Stromal cell of bone marrow (primary cell): Measurements from ENCODE around the gene RASAL3.

Experiments
- DNase-seq: peaks from one replicate; pipeline ENCODE4 v3.0.0-alpha.2; 2012; ENCODE audit warnings: low read depth

The RASAL3 gene

GRCh38 chr19:15436012-15436825 is 28.1 kb downstream of the RASAL3 start:
- DNase-seq, result no peak

DNA sequence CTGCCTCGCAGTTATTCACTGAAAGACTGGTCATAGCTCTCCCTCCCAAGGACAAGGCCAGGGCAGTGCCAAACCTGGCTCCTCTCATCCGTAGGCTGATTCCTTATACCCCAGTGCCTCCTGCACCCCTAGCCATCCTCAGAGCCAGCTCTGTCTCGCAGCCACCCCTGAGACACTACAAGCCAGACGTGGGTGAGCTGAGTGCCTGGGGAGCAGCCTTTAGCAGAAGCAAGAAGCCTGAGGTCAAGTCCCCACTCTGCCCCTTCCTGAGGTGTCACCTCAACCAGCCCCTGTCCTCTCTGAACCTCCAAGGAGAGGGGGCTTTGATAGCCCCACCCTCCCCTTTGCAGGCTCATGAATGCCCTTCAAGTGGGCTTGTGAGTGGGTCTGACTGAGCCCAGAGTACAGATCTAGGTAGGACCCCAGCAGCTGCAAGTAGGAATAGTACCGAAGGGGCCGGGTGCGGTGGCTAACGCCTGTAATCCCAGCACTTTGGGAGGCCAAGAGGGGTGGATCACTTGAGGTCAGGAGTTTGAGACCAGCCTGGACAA is 30.8 kb downstream of the RASAL3 start:
- no peak for DNase-seq

DNA sequence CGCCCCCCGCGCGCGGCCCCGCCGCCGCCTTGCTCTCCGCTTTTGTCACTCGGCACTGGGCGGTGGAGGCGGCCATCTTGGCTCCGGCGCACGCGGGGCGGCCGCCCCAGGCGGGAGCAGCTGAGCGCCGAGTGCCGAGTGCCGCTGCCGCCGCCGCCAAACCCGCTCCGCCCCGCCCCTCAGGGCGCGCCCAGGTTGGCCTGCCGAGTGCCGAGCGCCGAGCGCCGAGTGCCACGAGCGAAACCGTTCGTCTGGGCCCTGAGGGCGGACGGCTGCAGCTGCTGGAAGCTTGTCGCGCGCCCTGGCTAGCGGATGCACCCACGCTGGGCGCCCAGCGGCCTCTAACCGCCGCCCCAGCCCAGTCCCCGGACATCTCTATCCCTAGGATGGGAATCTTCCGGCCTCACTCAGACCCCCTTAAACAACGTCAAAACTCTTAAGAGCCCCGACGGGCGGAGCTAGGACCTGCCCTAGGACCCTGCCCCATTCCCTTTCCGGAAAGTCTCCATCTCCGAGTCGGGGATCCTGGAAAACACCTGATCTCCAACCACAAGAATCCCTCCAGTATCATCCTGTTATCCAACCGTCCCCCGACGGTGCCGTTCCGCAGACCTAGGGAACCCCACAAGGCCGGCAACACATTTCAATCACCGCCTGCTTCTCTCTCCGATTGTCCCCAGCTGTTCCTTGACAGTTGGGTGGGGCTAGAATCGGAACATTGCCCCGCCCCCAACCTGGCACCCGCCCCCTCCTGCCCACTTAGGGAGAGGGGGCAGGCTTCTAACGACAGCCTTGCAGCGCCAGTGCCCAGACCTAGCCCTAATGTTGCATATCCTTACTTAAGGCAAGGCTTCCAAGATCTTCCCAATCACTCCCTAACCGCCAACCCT is 31.5 kb downstream of the RASAL3 start:
- DNase-seq, result peak; percentile 85

GRCh38 chr19:15432018-15432494 is 32.3 kb downstream of the RASAL3 start:
- no peak for DNase-seq

DNA sequence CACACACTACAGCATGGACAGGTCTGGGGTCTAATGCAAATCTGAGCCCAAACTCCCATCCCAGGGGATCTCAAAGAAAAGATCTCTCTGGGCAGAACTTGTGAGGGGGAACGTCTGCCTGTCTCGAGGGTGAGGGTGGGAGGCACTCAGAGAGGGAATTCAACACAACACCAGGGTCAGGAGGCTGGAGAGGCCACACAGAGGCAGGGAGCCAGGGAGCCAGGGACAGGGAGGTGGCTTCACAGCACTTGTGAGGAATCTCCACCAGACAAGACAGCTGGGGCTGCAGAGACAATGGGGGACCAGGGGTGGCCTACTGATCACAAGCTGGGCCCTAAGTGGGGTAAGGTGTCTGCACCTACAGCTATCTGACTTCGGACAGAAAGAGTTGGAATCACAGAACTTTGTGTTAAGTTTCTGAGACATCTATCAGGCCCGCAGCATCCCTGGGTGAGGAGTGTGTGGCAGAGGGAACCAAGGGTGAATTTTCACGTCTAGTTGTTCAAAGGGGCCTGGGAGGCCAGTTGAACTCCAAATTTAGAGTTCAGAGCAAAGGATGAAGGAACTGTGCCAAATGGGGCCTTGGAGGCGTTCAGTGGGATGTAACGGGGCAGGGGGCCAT is 32.8 kb downstream of the RASAL3 start:
- DNase-seq, result no peak

- no peak for DNase-seq
Measured at GRCh38 chr19:15430526-15431120, 33.7 kb downstream of the RASAL3 start.

- DNase-seq, result no peak
Measured at GRCh38 chr19:15429825-15430467, 34.4 kb downstream of the RASAL3 start.

GRCh38 chr19:15428956-15429824 is 35.2 kb downstream of the RASAL3 start:
- no peak for DNase-seq

- DNase-seq, result no peak
Measured at GRCh38 chr19:15427991-15428471, 36.3 kb downstream of the RASAL3 start.

DNA sequence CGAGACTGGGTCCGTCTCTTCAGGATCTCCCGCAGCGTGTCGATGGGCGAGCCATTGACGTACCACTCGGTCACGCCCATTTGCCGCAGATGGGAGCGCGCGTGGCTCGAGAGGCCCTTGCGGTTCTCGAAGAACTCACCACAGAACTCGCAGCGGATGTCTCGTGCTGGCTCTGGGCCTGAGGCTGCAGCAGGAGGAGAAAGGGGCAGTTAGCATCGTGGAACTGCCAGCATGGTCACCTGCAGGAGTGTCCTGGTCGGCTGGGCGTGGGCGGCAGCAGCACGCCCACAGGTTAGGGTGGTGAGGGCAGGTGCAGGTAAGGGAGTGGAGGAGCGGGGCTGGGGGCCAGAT is 37.0 kb downstream of the RASAL3 start:
- DNase-seq, result no peak

DNA sequence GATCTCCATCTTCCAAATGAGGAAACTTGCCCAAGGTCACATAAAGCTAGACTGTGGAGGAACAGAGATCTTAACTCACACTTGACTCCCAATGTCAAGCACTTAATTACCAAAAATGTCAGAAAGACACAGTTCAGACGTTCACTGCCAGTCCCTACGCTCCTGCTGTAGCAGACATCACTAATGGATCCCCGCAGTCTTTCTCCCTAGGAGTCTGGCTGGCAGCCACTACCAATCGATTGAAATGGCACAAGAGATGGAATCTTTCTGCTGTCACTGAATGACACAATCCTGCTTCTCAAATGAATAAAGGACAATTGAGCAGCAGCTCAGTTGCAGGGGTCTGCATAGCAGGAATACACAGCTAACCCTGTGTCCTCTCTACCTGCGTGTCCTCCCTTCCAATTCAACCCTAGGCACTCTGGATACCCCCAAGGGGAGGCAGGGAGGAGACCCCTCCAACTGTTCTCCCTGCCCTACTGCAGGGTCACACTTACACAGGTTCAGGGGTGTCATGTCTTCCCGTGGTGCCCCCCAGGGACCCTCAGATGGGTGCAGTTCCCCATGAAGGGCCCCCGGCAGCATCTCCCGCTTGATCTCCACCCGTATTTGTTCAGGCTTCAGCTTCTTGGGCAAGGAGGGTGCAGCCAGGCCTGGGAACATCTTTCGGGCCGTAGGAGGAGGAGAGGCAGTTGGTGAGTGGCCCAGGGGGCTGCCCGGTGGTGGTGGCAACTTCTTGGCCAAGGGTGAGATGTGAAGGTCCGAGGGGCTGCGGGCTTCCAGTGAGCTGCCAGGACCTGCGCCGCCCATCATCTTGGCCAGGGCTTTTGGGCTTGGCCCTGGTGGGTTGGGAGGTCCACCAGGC is 37.6 kb downstream of the RASAL3 start:
- no peak for DNase-seq

DNA sequence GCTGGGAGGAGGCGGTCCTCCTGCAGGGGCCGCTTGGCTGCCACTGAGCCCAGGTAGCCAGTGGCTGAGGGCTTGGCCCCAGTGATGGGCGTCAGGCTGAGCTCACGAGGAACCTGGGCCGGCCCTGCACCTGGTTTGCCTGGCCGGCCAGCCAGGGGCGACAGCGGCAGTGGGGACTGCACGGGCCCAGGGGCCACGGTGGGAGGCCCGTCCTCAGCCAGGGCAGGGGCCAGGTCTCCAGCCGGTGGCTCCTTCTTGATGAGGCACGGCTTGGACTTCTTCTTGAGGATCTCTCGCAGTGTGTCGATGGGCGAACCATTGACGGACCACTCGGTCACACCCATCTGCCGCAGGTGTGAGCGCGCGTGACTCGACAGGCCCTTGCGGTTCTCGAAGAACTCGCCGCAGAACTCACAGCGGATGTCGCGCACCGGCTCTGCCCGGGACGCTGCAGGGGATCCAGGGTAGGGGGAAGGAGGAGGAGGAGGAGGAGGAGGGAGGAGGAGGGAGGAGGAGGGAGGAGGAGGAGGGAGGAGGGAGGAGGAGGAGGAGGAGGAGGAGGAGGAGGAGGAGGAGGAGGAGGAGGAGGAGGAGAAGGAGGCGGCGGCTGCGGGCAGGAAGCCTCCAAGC is 38.9 kb downstream of the RASAL3 start:
- DNase-seq, result no peak

DNA sequence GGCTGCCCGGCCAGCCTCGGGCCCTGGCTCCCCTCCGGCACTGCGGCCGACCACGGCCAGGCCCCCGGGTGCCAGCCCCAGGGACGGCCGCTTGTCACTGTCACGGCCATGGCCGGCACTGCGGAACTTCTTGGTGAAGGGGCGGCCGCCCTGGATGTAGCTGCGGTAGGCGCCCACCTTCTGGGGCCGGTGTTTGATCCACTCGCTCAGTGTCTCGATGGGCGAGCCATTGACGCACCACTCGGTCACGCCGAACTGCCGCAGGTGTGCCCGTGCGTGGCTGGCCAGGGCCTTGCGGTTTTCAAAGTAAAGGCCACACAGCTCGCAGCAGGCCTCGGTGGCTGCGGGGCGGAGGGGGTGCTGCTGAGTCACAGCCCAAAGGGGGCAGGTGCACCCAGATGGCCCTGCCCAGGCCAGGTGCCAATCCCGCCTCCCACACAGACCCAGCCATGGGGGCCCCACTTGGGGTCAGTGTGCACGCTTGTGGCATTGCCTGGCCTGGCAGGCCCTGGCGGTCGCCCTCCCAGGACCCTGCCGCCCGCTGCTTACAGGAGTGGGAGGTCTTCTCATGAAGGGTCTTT is 39.6 kb downstream of the RASAL3 start:
- DNase-seq, result no peak

- no peak for DNase-seq
Measured at GRCh38 chr19:15424121-15424520, 40.2 kb downstream of the RASAL3 start.

- DNase-seq, result no peak
Measured at GRCh38 chr19:15423130-15423529, 41.2 kb downstream of the RASAL3 start.

- DNase-seq, result no peak
Measured at GRCh38 chr19:15422296-15423075, 41.9 kb downstream of the RASAL3 start.

GRCh38 chr19:15421721-15422260 is 42.6 kb downstream of the RASAL3 start:
- no peak for DNase-seq
